Measurements from ENCODE around the gene EXOC5.

The EXOC5 gene

DNA sequence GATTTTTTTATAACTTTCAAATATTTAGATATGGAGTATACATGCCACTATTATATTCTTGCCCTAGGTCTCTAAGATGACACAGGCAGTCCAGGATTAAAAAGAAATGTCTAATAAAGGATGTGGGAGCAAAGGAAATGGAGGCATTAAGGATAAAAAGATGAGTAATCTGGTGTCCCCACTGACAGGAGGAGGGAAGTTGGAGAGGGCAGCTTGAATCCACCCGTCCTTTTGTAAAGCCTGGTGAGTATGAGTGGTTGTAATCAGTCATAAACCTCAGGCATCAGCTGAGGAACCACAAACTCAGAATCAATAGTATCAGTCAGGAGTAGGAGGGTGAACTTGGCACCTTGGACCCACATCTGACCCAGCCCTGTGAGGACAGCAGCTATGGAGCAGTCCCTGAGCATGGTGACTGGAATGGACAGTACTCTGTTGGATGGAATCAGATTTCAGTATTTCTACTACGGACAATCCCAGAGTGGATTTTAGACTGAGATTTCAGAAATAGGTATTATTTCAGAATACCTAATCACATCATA lies 100.5 kb downstream of the EXOC5 start:
- TF ChIP-seq CTCF (IDR thresholded peaks at IDR 0.05; ENCODE audit: low read length, missing control alignments) = no peak
- H3K4me3 ChIP-seq (replicated peaks; ENCODE audit: low read depth, low read length) = no peak overlapping the region
- no peak for DNase-seq (ENCODE audit: low read depth)

- H3K4me3 ChIP-seq (replicated peaks; ENCODE audit: low read depth, low read length) = no peak overlapping the region
- no peak for TF ChIP-seq CTCF (IDR thresholded peaks at IDR 0.05; ENCODE audit: low read length, missing control alignments)
- DNase-seq (ENCODE audit: low read depth) = no peak
Measured at GRCh38 chr14:57161583-57162234, 107.0 kb downstream of the EXOC5 start.

- no peak overlapping the region for H3K4me3 ChIP-seq (replicated peaks; ENCODE audit: low read depth, low read length)
- TF ChIP-seq CTCF (IDR thresholded peaks at IDR 0.05; ENCODE audit: low read length, missing control alignments) = no peak
- no peak for DNase-seq (ENCODE audit: low read depth)
Measured at GRCh38 chr14:57160333-57160732, 108.4 kb downstream of the EXOC5 start.

DNA sequence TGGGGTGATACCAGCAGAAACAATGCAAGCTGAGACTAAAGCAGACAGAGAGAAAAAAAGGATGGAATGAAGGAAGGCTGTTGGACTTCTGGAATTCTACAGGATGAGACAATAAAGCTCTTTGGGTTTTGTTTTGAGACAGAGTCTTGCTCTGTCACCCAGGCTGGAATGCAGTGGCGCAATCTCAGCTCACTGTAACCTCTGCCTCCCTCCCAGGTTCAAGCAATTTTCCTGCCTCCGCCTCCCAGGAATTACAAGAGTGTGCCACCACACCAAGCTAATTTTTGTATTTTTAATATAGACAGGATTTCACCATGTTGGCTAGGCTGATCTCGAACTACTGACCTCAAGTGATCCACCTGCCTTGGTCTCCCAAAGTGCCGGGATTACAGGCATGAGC lies 115.4 kb downstream of the EXOC5 start:
- no peak for DNase-seq (ENCODE audit: low read depth)
- H3K4me3 ChIP-seq (replicated peaks; ENCODE audit: low read depth, low read length) = no peak overlapping the region
- no peak for TF ChIP-seq CTCF (IDR thresholded peaks at IDR 0.05; ENCODE audit: low read length, missing control alignments)

Data from fibroblast of pulmonary artery (primary cell).